HG02588 (cell line): ENCODE results near the gene FBXO21.
A peak's percentile ranks its signal among the peaks of the same experiment; 100 is the strongest.
"Not testable (repeated sequence)": the region's sequence is repeated elsewhere in the genome, so short reads cannot be mapped to it uniquely, and the experiment has no call there.

Experiments
- ATAC-seq: cut with Tn5 transposase; IDR thresholded peaks from one replicate; pipeline ENCODE4 v1.9.1; 2021; ENCODE audit warnings: mild to moderate bottlenecking, moderate library complexity; ENCODE audit not compliant: unreplicated experiment

The FBXO21 gene

GRCh38 chr12:117109943-117110635 lies 80.2 kb downstream of the FBXO21 start:
- no peak for ATAC-seq

GRCh38 chr12:117105902-117106301 lies 84.4 kb downstream of the FBXO21 start:
- ATAC-seq = no peak

- ATAC-seq = not testable (repeated sequence)
Observed at GRCh38 chr12:117104003-117104402, 86.3 kb downstream of the FBXO21 start.

- no peak for ATAC-seq
Observed at GRCh38 chr12:117102800-117103181, 87.5 kb downstream of the FBXO21 start.

GRCh38 chr12:117101953-117102799 lies 88.1 kb downstream of the FBXO21 start:
- ATAC-seq = no peak

- no peak for ATAC-seq
Observed at GRCh38 chr12:117100851-117101673, 89.2 kb downstream of the FBXO21 start.

- ATAC-seq = no peak
Observed at GRCh38 chr12:117100251-117100650, 90.0 kb downstream of the FBXO21 start.

- peak; percentile 39 for ATAC-seq
Observed at GRCh38 chr12:117098361-117099217, 91.7 kb downstream of the FBXO21 start.

GRCh38 chr12:117098024-117098360 lies 92.3 kb downstream of the FBXO21 start:
- no peak for ATAC-seq

GRCh38 chr12:117097159-117097558 lies 93.1 kb downstream of the FBXO21 start:
- no peak for ATAC-seq

- ATAC-seq = no peak
Observed at GRCh38 chr12:117096501-117097042, 93.7 kb downstream of the FBXO21 start.

GRCh38 chr12:117095191-117095590 lies 95.1 kb downstream of the FBXO21 start:
- not testable (repeated sequence) for ATAC-seq

GRCh38 chr12:117093918-117094630 lies 96.2 kb downstream of the FBXO21 start:
- no peak for ATAC-seq

GRCh38 chr12:117093431-117093830 lies 96.8 kb downstream of the FBXO21 start:
- ATAC-seq = no peak

GRCh38 chr12:117092886-117093285 lies 97.4 kb downstream of the FBXO21 start:
- no peak for ATAC-seq

- ATAC-seq = no peak
Observed at GRCh38 chr12:117092511-117092780, 97.8 kb downstream of the FBXO21 start.
